K562 (cell line): ENCODE data around the gene KLK1. TPM values are rescaled to one million over a fixed set of nuclear protein-coding genes. Genes with fewer than 3 reads are reported as not detected.

Source experiments
- ARNT ChIP-seq, 2 experiments: fragments of 450-650 bp; IDR thresholded peaks; 2 replicates each; pipeline ENCODE4 v1.6.1; 2016; ENCODE audit warnings: mild to moderate bottlenecking in 1 of 2
- CEBPG ChIP-seq, 3 experiments: fragments of 200-800 bp in 1 of 3; sonication (Bioruptor generic) in 1 of 3; sonication (generic) in 1 of 3; formaldehyde crosslinking in 1 of 3; IDR thresholded peaks in 2 of 3; conservative IDR thresholded peaks in 1 of 3; 2 replicates each; pipeline versions ENCODE4 v1.6.1 to v1.8.0; 2016 to 2022; ENCODE audit warnings: missing compliant biosample characterization in 2 of 3, missing genetic modification characterization in 2 of 3, mild to moderate bottlenecking in 1 of 3, missing genetic modification reagents in 1 of 3
- ESRRA ChIP-seq: fragments of 450-650 bp; IDR thresholded peaks from 2 replicates; pipeline ENCODE4 v1.6.1; 2014; ENCODE audit warnings: low read depth, mild to moderate bottlenecking, moderate library complexity, borderline replicate concordance
- GABPB1 ChIP-seq: sonication (generic); formaldehyde crosslinking; IDR thresholded peaks from 2 replicates; pipeline ENCODE4 v1.8.0; 2022; ENCODE audit warnings: mild to moderate bottlenecking, missing genetic modification reagents
- HDAC1 ChIP-seq, 2 experiments: fragments of 450-650 bp; IDR thresholded peaks; 2 replicates each; pipeline ENCODE4 v1.6.1; 2016 to 2017; ENCODE audit warnings: inconsistent platforms in 1 of 2, mild to moderate bottlenecking in 1 of 2, moderate library complexity in 1 of 2
- MAX ChIP-seq: sonication (generic); formaldehyde crosslinking; IDR thresholded peaks from 2 replicates; pipeline ENCODE4 v1.9.0; 2022; ENCODE audit warnings: mild to moderate bottlenecking, missing genetic modification reagents
- MAZ ChIP-seq, 2 experiments: fragments of 450-650 bp in 1 of 2; sonication (generic) in 1 of 2; formaldehyde crosslinking; IDR thresholded peaks in 1 of 2; conservative IDR thresholded peaks in 1 of 2; 2 replicates each; pipeline versions ENCODE4 v1.4.0 to v1.5.0; 2020; ENCODE audit warnings: mild to moderate bottlenecking in 1 of 2, missing genetic modification reagents in 1 of 2
- MED1 ChIP-seq: sonication (generic); formaldehyde crosslinking; IDR thresholded peaks from 2 replicates; pipeline ENCODE4 v1.8.1; 2023; ENCODE audit warnings: missing genetic modification reagents, borderline replicate concordance
- MYC ChIP-seq, 2 experiments: fragments of 250-450 bp in 1 of 2; sonication (Bioruptor Pico) in 1 of 2; IDR thresholded peaks; 2 replicates each; pipeline versions ENCODE4 v1.5.1 to v1.6.1; 2012 to 2021; ENCODE audit warnings: low read depth in 2 of 2, borderline replicate concordance in 1 of 2, improper control_type of control experiment in 1 of 2, low read length in 1 of 2, mild to moderate bottlenecking in 1 of 2, moderate library complexity in 1 of 2
- PCBP1 ChIP-seq: fragments of 200-400 bp; formaldehyde crosslinking; IDR thresholded peaks from 2 replicates; pipeline ENCODE4 v1.6.1; 2018; ENCODE audit warnings: mild to moderate bottlenecking, low read depth, low read length; ENCODE audit not compliant: poor library complexity, severe bottlenecking
- POLR2B ChIP-seq: fragments of 450-650 bp; IDR thresholded peaks from 2 replicates; pipeline ENCODE4 v1.6.1; 2018; ENCODE audit warnings: low read depth; ENCODE audit not compliant: partially characterized antibody
- SMARCE1 ChIP-seq: fragments of 450-650 bp; IDR thresholded peaks from 2 replicates; pipeline ENCODE4 v1.7.1; 2016; ENCODE audit warnings: mild to moderate bottlenecking
- SPI1 ChIP-seq: IDR thresholded peaks from 2 replicates; pipeline ENCODE4 v1.6.1; 2011; ENCODE audit warnings: low read depth, low read length, control low read depth, borderline replicate concordance
- SUPT5H ChIP-seq: fragments of 450-650 bp; IDR thresholded peaks from 2 replicates; pipeline ENCODE4 v1.6.1; 2016
- TAF1 ChIP-seq: IDR thresholded peaks from 2 replicates; pipeline ENCODE4 v1.6.1; 2011; ENCODE audit warnings: mild to moderate bottlenecking, low read length, moderate library complexity; ENCODE audit not compliant: insufficient read depth, control insufficient read depth, severe bottlenecking; ENCODE audit errors: extremely low read depth
- TRIM24 ChIP-seq, 2 experiments: fragments of 450-650 bp; IDR thresholded peaks; 2 replicates each; pipeline ENCODE4 v1.6.1; 2016
- VEZF1 ChIP-seq: fragments of 200-800 bp; sonication (Bioruptor generic); IDR thresholded peaks from 2 replicates; pipeline ENCODE4 v1.6.1; 2017; ENCODE audit warnings: missing genetic modification characterization, missing compliant biosample characterization
- ZBTB26 ChIP-seq: fragments of 450-650 bp; formaldehyde crosslinking; IDR thresholded peaks from 2 replicates; pipeline ENCODE4 v1.4.0; 2022; ENCODE audit warnings: missing genetic modification characterization
- ZFX ChIP-seq: sonication (generic); formaldehyde crosslinking; IDR thresholded peaks from 2 replicates; pipeline ENCODE4 v1.8.0; 2022; ENCODE audit warnings: mild to moderate bottlenecking, missing genetic modification reagents, moderate library complexity
- ZHX1 ChIP-seq: fragments of 150-350 bp; conservative IDR thresholded peaks from 2 replicates; pipeline ENCODE4 v1.6.1; 2014; ENCODE audit warnings: low read length
- polyA plus RNA-seq, 8 experiments: library from polyadenylated mRNA; depleted of rRNA in 4 of 8; stranded (reverse) in 5 of 8; unstranded in 3 of 8; fragments of >200 nt; fragmentation: Nextera tagmentation in 2 of 8; fragmentation: Illumina TruSeq in 1 of 8; extraction: Ambion mirVana in 2 of 8; extraction: Trizol in 1 of 8; gene quantifications; 2 replicates each; pipeline versions ENCODE4 v1.2.1 to v1.2.3, GENCODE V29; 2011 to 2014; ENCODE audit warnings: inconsistent platforms in 1 of 8, missing spikeins in 1 of 8
- total RNA-seq, 7 experiments: library from RNA; depleted of rRNA in 6 of 7; stranded (reverse); fragments of >200 nt in 6 of 7; fragmentation: Illumina TruSeq in 2 of 7; extraction: Trizol in 2 of 7; gene quantifications; 2 replicates each; pipeline versions ENCODE4 v1.2.1 to v1.2.3, GENCODE V29; 2011 to 2021; ENCODE audit warnings: low replicate concordance in 1 of 7

KLK1 gene
- total and polyA plus RNA-seq, 9 of the 15 experiments (the other 6 are each of a cell fraction or from before 2014, with no cell fraction given) = 0.87 to 15.4 (median 9.1) TPM

- TF ChIP-seq MAX (CRISPR knock-in tag) = peak; percentile 18; the same call in 1 of the 2 replicates
- peak; percentile 26; the same call in 1 of the 2 replicates for TF ChIP-seq MYC (IDR thresholded peaks at IDR 0.05; ENCODE audit: low read depth, low read length)
- no peak for TF ChIP-seq MYC (CRISPR knock-in tag; IDR thresholded peaks at IDR 0.05; ENCODE audit: borderline replicate concordance, low read depth)
- TF ChIP-seq GABPB1 (CRISPR knock-in tag) = 0 out of 2 replicates have a peak, but pooled peaks have one; percentile 20
- peak; percentile 53 for TF ChIP-seq SMARCE1
- 0 out of 4 replicates have a peak, but pooled peaks have one; percentile 8 to 10 for TF ChIP-seq TRIM24 (IDR thresholded peaks at IDR 0.05)
- peak in 1 of 2 experiments; percentile 69; a peak in 2 of 4 replicates for TF ChIP-seq HDAC1 (IDR thresholded peaks at IDR 0.05)
- TF ChIP-seq ZBTB26 (CRISPR knock-in tag) = peak; percentile 91; the same call in 1 of the 2 replicates
- TF ChIP-seq VEZF1 (CRISPR knock-in tag) = peak; percentile 88
- peak; percentile 50; the same call in 1 of the 2 replicates for TF ChIP-seq ESRRA
- TF ChIP-seq MAZ (CRISPR knock-in tag; conservative IDR thresholded peaks at IDR 0.05 in 1 of 2, IDR thresholded peaks at IDR 0.05 in 1 of 2) = peak; percentile 62 to 93
- peak; percentile 41 for TF ChIP-seq POLR2B
- TF ChIP-seq PCBP1 = peak; percentile 52
- TF ChIP-seq MED1 (CRISPR knock-in tag) = no peak
- TF ChIP-seq CEBPG (CRISPR knock-in tag; IDR thresholded peaks at IDR 0.05) = no peak
- no peak for TF ChIP-seq CEBPG (tag; conservative IDR thresholded peaks at IDR 0.05 in 1 of 2, IDR thresholded peaks at IDR 0.05 in 1 of 2)
- TF ChIP-seq TAF1 = no peak
- TF ChIP-seq ARNT (IDR thresholded peaks at IDR 0.05) = 0 out of 4 replicates have a peak, but pooled peaks of 1 of the 2 experiments have one; percentile 45
- TF ChIP-seq SPI1 = peak; percentile 38; the same call in 1 of the 2 replicates
- TF ChIP-seq SUPT5H = 0 out of 2 replicates have a peak, but pooled peaks have one; percentile 30
- TF ChIP-seq ZHX1 = no peak
- peak; percentile 62 for TF ChIP-seq ZFX
Measured at GRCh38 chr19:50820549-50821247, 2.9 kb downstream of the KLK1 start (continued).
